ENCODE results near the gene ADGRD1.
"Not testable (repeated sequence)": the region's sequence is repeated elsewhere in the genome, so short reads cannot be mapped to it uniquely, and the experiment has no call there.

The ADGRD1 gene

GRCh38 chr12:131106349-131106941 is 152.7 kb downstream of the ADGRD1 start:
- DNase-seq: no peak

GRCh38 chr12:131108177-131108955 is 154.7 kb downstream of the ADGRD1 start:
- DNase-seq: no peak

- no peak for DNase-seq
Observed at GRCh38 chr12:131111446-131111845, 157.7 kb downstream of the ADGRD1 start.

DNA sequence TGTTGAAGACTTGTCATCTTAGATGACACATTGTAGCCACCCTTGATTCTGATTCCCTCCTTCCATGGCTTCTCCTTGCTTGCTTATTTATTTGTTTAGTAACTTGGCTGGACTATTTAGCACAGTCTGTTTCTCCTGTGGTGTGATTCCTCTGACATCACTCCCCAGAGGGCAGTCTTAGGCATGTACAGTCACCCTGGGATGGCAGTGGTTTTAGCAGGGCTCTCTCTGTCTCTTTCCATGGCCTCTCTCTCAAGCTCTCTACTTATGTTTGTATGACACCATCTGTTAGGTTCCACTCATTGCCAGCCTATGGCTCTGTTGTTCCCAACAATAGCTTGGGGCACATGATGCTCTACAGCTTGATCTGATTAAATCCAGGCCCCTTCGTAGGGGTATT is 158.3 kb downstream of the ADGRD1 start:
- DNase-seq: no peak

DNA sequence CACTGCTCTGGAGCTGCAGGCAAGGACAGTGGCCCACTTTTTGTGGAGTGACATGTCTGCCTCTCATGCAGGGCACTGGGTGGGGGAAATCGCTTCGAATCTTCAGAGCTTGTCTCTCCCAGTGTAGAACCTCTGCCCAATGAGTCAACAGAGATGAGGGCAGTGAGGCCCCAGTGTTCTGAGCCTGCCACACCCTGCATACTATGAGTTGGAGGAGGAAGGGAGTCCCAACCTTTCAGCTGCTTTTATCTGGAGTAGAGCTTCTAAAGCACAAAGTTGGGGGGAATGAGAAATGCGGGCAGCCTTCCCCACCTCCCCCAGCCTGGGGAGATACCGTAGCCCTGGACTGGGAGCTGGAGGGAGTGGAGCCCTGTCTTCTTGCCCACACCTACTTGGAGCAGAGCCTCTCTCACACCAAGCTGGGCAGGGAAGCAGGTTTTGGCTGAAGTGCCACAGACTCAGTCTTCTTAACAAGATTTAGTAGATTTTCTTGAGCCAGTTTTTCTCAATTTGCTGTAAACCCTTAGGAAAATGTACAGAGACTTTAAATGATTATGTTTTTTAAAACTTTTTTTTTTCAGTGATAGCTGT is 159.1 kb downstream of the ADGRD1 start:
- no peak for DNase-seq

DNA sequence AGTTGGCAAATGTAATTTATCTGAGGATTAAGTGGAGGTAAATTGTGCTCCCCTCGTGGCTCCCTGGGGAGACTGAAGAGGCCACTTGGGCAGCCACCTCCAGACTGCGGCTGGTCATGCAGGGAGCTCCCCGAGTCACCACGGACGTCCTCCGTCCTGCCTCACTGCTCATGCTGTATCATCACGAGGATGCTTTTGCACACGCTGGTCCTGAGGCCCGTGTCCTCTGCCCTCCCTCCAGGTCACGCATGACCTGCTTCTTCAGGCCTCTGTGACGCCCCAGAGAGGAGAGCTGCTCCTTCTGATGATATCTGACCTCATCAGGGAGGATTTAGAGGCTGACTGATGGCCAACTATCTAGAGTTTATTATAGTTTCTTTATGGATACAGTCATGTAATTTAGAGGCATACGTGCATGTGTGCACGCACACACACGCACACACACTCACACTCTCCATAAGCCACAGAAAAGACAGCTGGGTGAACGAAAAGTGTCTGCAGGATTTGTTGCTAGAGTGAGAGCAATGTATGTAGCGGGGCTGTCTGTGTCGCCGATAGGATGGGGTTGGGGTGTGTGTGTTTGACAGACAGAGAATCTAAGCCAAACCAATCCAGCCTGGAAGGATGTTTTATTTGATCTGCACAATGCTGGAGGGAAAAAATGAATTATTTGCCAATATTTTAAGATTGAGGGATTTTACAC is 160.0 kb downstream of the ADGRD1 start:
- DNase-seq: no peak

DNA sequence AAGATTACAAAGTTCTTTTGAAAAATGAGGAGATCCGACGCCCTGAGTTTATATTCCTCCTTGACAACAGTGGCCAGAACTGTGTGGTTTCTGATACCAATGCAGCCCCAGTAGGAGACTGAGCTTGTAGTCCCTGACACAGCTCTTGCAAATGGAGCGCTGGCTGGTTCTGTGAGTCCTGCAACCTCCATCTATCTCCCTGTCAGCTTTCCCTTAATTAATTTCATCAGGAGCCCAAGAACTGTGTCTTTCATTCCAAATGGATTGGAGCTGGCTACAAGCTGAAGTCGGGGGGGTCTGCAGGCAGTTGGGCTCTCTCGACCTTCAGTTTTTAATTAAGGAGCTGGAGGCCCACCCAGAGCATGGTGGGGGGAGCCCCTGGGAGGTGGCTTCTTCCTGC is 160.6 kb downstream of the ADGRD1 start:
- no peak for DNase-seq

DNA sequence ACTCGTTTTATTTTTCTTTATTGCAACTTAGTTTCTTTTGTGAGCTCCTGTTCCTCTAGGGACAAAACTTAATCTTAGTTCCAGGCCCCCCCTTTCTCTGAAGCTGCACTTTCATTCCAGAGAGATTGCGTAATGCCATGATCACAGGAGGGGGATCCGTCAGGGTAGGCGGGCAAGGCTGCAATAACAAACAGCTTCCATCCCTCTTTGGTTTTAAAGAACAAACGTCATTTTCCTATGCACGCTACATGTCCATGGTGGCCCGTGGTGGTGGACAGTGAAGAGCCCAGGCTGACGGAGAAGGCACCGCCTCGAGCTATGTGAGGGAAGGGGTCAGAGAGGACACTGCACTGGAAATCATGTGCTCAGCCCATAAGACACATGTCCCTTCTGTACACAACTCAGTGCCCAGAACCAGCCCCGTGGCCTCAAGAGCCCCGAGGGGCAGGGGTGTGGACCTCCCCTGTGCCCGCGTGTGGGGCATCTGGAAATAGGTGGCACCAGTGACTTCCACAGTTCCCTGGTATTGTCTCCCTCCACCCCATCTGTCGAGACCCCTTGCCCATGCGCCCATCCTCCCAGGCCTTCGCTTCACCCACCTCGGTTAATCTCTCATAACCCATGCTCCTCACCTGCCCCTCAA is 161.4 kb downstream of the ADGRD1 start:
- no peak for DNase-seq

GRCh38 chr12:131115766-131116467 is 162.2 kb downstream of the ADGRD1 start:
- DNase-seq: no peak

DNA sequence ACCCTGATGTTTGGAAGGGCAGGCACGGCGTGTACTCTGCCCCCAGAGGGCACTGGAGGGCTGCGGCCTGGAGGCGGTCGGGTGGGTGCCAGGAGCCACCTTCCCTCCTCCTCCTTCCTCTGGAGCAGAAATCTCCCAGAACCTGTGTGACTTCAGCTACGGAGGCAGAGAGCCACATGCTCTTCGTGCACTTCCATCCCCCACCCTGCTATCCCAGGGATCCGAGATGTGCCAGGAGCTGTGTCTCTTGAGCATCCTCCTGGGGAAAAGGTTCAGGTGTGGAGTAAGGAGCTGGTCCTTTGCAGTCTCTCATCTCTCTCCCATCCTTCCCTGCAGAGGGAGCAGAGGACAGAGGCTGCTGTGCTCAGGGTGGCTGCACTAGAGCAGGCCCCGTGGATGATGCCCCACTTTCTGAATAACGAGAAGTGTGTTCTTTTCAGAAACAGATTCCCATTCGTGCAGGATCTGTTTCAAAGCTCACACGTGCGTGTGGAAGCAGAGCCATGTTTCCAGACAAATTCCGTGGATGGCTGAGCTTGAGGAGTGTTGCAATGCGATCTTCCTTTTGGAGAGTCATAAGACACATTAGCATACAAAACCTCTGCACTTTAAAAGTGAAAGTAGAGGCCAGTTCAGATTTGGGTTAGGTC is 162.9 kb downstream of the ADGRD1 start:
- DNase-seq: peak; percentile 25

DNA sequence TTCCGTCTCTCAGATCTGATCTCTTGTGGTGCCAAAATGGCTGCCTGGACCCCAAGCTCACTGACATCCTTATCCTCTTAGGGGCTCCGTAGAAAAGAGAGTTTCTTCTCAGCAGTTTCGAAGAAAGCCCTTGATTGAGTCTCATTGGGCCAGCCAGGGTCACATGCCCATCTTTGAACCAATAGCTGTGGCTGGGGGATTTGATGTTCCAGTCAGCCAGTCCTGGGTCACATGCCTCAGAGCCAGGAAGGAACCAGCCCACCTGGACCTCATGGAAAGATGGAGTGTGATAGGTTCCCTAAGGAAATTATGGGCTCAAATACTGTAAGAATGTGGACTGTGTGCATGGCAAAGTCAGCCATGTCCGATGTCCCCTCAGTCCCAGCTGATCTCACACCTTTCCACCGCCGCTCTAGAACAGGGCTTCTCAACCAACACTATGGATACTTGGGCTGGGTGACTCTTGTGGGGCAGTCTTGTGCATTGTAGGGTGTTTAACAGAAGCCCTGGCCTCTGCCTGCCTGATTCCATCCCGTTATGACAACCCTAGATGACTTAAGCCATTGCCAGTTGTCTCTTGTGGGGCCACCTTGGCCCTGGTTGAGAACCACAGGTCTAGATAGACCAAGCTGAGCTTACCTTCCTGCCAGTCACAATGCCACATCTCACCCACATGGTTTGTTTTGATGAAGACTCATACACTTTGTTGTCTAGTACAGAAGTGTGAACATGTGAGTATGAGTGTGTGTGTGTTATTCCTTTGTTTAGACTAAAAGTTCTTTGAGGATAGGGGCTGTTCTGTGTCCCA is 163.9 kb downstream of the ADGRD1 start:
- DNase-seq: no peak

GRCh38 chr12:131118371-131118770 is 164.7 kb downstream of the ADGRD1 start:
- no peak for DNase-seq

DNA sequence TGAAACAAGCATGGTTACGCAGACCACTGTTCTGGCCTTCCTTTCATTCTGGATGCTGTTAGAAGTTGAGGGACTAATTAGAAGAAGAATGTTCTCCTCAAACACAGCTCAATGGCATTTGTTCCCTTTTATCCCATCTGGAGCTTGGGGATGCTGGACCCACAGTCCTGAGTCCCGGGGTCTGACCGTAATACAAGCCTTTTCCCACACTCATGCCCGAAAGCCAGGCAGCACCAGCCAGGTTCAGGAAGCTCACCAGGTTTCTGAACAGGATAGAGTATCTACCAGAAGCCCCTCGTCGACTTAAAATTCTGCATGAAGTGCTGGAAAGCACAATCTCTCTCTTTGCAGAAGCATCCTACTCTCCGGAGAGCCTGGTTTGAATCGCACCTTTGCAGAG is 165.6 kb downstream of the ADGRD1 start:
- not testable (repeated sequence) for DNase-seq

- no peak for DNase-seq
Observed at GRCh38 chr12:131119936-131120335, 166.2 kb downstream of the ADGRD1 start.

DNA sequence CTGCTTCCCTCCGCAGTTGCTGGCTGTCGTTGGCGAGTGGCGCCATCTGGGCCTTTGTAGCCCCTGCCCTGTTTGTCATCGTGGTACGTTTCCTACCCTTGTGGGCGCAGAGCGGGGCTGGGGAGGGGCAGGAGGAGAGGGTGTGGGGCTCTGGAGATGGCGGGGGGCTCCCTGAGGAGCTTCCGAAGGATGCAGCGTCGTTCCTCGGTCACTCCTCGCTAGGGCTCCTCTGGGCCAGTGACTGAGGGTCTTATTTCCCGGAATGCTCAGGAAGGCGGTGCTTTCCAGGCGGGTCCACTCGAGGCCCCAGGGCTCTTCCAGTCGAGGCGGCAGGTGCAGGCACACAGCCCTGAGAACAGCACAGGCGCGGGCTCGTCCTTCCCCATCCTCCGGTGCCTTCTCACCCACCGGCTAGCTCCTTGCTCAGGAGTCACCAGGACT is 167.1 kb downstream of the ADGRD1 start:
- no peak for DNase-seq

- DNase-seq: peak; percentile 38
Observed at GRCh38 chr12:131121705-131122405, 168.1 kb downstream of the ADGRD1 start.

DNA sequence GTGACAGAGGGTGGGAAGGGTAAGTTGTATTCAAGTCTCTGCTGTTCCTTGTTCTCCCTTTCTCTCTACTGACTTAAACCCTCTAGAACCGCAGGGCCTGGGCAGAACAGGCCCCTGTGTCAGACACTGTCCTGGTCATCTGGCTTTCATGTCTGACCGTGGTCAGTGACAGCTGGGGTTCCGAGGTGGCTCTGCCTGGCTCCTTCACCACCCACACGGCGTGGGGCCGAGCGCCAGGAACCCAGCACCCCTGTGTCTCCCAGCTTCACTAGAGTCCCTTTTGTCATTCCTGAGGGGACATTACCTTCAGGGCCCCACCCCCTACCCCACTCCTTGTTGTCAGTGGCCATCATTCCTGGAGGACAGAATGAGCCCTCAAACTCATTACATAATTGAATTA is 168.9 kb downstream of the ADGRD1 start:
- no peak for DNase-seq

DNA sequence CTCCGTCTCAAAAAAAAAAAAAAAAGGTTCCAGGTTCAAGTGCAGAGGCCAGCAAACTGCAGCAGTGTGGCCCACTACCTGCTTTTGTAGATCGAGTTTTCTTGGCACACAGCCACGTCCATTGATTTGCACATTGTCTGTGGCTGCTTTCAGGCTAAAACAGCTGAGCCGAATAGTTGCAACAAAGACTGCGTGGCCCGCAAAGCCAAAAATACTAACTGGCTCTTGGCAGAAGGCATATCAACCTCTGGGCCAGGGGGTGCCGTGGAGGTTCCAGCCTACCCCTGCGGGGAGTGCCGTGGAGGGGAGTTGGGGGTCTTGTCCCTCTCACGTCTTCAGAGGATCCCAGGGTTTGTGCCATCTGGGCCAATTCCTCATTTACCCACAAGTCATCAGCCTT is 170.1 kb downstream of the ADGRD1 start:
- DNase-seq: no peak

- no peak for DNase-seq
Observed at GRCh38 chr12:131124487-131125280, 171.0 kb downstream of the ADGRD1 start.
